Ovary (tissue), 3 donors: Measurements from ENCODE around the gene VIPR1.

Source experiments
- POLR2A ChIP-seq: fragments of 450-650 bp; IDR thresholded peaks from one replicate; pipeline ENCODE4 v1.6.1; 2017; ENCODE audit warnings: antibody characterized with exemption, mild to moderate bottlenecking, moderate library complexity
- TF ChIP-seq, protein P1 (sequence below), 3 donors: fragments of 450-650 bp in 2 of 3; fragments of 200-600 bp in 1 of 3; IDR thresholded peaks; one replicate each; pipeline versions ENCODE4 v1.5.1 to v1.8.0; 2016 to 2022; ENCODE audit warnings: antibody characterized with exemption in 3 of 3, mild to moderate bottlenecking in 1 of 3
- donor health status: DM: no; HTN: no; CAD: no.

DNA sequence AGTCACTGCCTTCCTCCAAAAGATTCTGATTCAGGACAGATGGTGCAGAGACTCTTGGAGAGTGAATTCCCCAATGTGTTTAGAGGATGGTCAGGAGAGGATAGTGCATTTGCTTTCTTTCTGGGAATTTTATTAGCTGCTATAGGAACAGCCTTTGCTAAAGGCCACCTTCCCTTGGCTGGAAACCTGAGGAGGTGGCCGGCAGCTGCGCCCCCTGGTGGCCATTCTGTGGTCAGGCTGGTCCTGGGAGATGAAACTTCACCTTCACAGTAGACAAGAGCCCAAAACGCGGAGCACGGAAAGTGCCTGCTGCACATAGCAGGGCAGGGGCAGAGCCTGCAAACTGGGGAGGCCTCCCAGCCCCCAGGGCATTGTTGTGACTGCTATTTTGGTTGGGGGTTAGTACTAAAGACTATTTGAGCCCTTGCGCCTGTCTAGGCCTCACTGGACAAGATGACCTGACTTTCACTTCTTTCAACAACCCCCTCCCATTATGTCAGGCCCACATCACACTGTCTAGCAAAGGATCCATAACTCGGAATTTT, 45.0 kb downstream of the VIPR1 start:
- TF ChIP-seq, protein P1, sequence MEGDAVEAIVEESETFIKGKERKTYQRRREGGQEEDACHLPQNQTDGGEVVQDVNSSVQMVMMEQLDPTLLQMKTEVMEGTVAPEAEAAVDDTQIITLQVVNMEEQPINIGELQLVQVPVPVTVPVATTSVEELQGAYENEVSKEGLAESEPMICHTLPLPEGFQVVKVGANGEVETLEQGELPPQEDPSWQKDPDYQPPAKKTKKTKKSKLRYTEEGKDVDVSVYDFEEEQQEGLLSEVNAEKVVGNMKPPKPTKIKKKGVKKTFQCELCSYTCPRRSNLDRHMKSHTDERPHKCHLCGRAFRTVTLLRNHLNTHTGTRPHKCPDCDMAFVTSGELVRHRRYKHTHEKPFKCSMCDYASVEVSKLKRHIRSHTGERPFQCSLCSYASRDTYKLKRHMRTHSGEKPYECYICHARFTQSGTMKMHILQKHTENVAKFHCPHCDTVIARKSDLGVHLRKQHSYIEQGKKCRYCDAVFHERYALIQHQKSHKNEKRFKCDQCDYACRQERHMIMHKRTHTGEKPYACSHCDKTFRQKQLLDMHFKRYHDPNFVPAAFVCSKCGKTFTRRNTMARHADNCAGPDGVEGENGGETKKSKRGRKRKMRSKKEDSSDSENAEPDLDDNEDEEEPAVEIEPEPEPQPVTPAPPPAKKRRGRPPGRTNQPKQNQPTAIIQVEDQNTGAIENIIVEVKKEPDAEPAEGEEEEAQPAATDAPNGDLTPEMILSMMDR (IDR thresholded peaks at IDR 0.05) = peak; percentile 43 to 88 (median 57)
- TF ChIP-seq POLR2A = no peak
